PC-9 (cell line): ENCODE data around the gene TGFBR2. TPM values are rescaled to one million over a fixed set of nuclear protein-coding genes. Genes with fewer than 3 reads are reported as not detected.

Experiments
- BruUV-seq: library from RNA; stranded (reverse); fragments of 400-500 nt; replicated peaks from 2 replicates; lab custom pipeline; 2021; lab: Mats Ljungman, UMichigan
- CTCF ChIA-PET: fragments of 300-600 bp; sonication (Branson Sonifier 250); formaldehyde crosslinking; loops from one replicate; lab custom pipeline; 2022; ENCODE audit warnings: antibody characterized with exemption; lab: Charles Lee
- POLR2A ChIA-PET: fragments of 300-600 bp; sonication (Branson Sonifier 250); formaldehyde crosslinking; loops from one replicate; lab custom pipeline; 2022; ENCODE audit warnings: antibody characterized with exemption; ENCODE audit not compliant: unreplicated experiment; lab: Charles Lee
- DNase-seq, 2 experiments: peaks; one replicate each; pipeline versions ENCODE4 v3.0.0 to v3.0.0-alpha.2; 2015 to 2022; ENCODE audit warnings: mixed read lengths in 1 of 2
- H2AFZ ChIP-seq: fragments of 200-600 bp; sonication (generic); 2 replicates; pipeline ENCODE4 v1.8.1; 2017; ENCODE audit warnings: antibody characterized with exemption
- H3F3A ChIP-seq: fragments of 200-600 bp; sonication (generic); 2 replicates; pipeline ENCODE4 v1.8.1; 2017; ENCODE audit warnings: antibody characterized with exemption, mild to moderate bottlenecking, low read depth; ENCODE audit not compliant: insufficient read depth
- H3K27ac ChIP-seq: fragments of 200-600 bp; sonication (generic); 2 replicates; pipeline ENCODE4 v1.6.1; 2016; ENCODE audit warnings: mixed run types
- H3K27me3 ChIP-seq: fragments of 200-600 bp; sonication (generic); 2 replicates; pipeline ENCODE4 v1.6.1; 2016; ENCODE audit warnings: low read depth, mixed run types; ENCODE audit not compliant: insufficient read depth
- H3K36me3 ChIP-seq: fragments of 200-600 bp; sonication (generic); 2 replicates; pipeline ENCODE4 v1.6.1; 2016; ENCODE audit warnings: low read depth, mixed run types
- H3K4me1 ChIP-seq: fragments of 200-600 bp; sonication (generic); replicated peaks from 2 replicates; pipeline ENCODE4 v1.6.1; 2016; ENCODE audit warnings: mixed run types; ENCODE audit not compliant: insufficient read depth
- H3K4me2 ChIP-seq: fragments of 200-600 bp; sonication (generic); 2 replicates; pipeline ENCODE4 v1.6.1; 2017; ENCODE audit warnings: mixed run types
- H3K4me3 ChIP-seq: fragments of 200-600 bp; sonication (generic); 2 replicates; pipeline ENCODE4 v1.6.1; 2016; ENCODE audit warnings: mixed run types
- H3K79me2 ChIP-seq: fragments of 200-600 bp; sonication (generic); 2 replicates; pipeline ENCODE4 v1.6.1; 2017; ENCODE audit warnings: low read depth, mixed run types
- H3K9me2 ChIP-seq: fragments of 200-600 bp; sonication (generic); 2 replicates; pipeline ENCODE4 v1.8.1; 2017; ENCODE audit warnings: mild to moderate bottlenecking; ENCODE audit not compliant: insufficient read depth
- H3K9me3 ChIP-seq: fragments of 200-600 bp; sonication (generic); 2 replicates; pipeline ENCODE4 v1.8.1; 2016; ENCODE audit warnings: low read depth; ENCODE audit not compliant: insufficient read depth
- H4K20me1 ChIP-seq: fragments of 200-600 bp; sonication (generic); 2 replicates; pipeline ENCODE4 v1.8.1; 2017; ENCODE audit not compliant: insufficient read depth
- CTCF ChIP-seq: fragments of 200-600 bp; sonication (generic); conservative IDR thresholded peaks from 2 replicates; pipeline ENCODE4 v1.6.1; 2017; ENCODE audit warnings: mixed run types, antibody characterized with exemption, mild to moderate bottlenecking, moderate library complexity
- EZH2 ChIP-seq: fragments of 200-600 bp; sonication (generic); IDR thresholded peaks from 2 replicates; pipeline ENCODE4 v1.8.0; 2017; ENCODE audit warnings: antibody characterized with exemption, low read depth
- intact Hi-C: fragments of 100-400 bp; cut with micrococcal nuclease; formaldehyde crosslinking; loops from one replicate; pipeline ENCODE4 v1.10.0; 2022; ENCODE audit not compliant: unreplicated experiment
- total RNA-seq: library from RNA; stranded (reverse); gene quantifications from 2 replicates; pipeline ENCODE4 v1.2.3, GENCODE V29; 2021

TGFBR2 gene
- total RNA-seq, 1 experiment from 2014 or later = 33.6 TPM

- BruUV-seq = no TSS peak
- Histone ChIP-seq H3F3A (no peaks in the 10 kb centered on the region), H3K4me1 (no peaks in the 10 kb centered on the region), H2AFZ (no peak overlapping the region), H3K27me3 (no peaks in the 10 kb centered on the region), H4K20me1 (no peaks in the 10 kb centered on the region), H3K9me3 (no peaks in the 10 kb centered on the region), H3K79me2 (no peaks in the 10 kb centered on the region), H3K4me3 (no peak overlapping the region), H3K36me3 (no peaks in the 10 kb centered on the region), H3K4me2 (no peak overlapping the region), H3K27ac (no peak overlapping the region), H3K9me2 (no peaks in the 10 kb centered on the region)
- POLR2A ChIA-PET = no interaction called here
- DNase-seq = no peak
- intact Hi-C loops = no loop called here
- TF ChIP-seq CTCF = no peak
- no peak for TF ChIP-seq EZH2
- CTCF ChIA-PET = no interaction called here
Measured at GRCh38 chr3:30711867-30712266, 105.5 kb downstream of the TGFBR2 start.

GRCh38 chr3:30712991-30713390, 106.6 kb downstream of the TGFBR2 start:
- no peak overlapping the region for H2AFZ ChIP-seq
- H3K9me3 ChIP-seq = no peaks in the 10 kb centered on the region
- H3K4me3 ChIP-seq = no peak overlapping the region
- H3F3A ChIP-seq = no peaks in the 10 kb centered on the region
- H3K4me1 ChIP-seq = no peaks in the 10 kb centered on the region
- no peak for DNase-seq
- no peak overlapping the region for H3K4me2 ChIP-seq
- H4K20me1 ChIP-seq = no peaks in the 10 kb centered on the region
- POLR2A ChIA-PET = no interaction called here
- H3K36me3 ChIP-seq = no peaks in the 10 kb centered on the region
- no peaks in the 10 kb centered on the region for H3K79me2 ChIP-seq
- H3K9me2 ChIP-seq = no peaks in the 10 kb centered on the region
- CTCF ChIA-PET = no interaction called here
- H3K27ac ChIP-seq = no peak overlapping the region
- TF ChIP-seq EZH2 (no peak), CTCF (no peak)
- no TSS peak for BruUV-seq
- H3K27me3 ChIP-seq = no peaks in the 10 kb centered on the region
- intact Hi-C loops = no loop called here

- H3K27me3 ChIP-seq = no peaks in the 10 kb centered on the region
- DNase-seq = no peak
- no peaks in the 10 kb centered on the region for H3K79me2 ChIP-seq
- H3K4me1 ChIP-seq = no peaks in the 10 kb centered on the region
- no peaks in the 10 kb centered on the region for H4K20me1 ChIP-seq
- no peaks in the 10 kb centered on the region for H3K36me3 ChIP-seq
- ChIA-PET CTCF (no interaction called here), POLR2A (interaction anchor here (0.6 kb wide), 1 partner anchor 158 kb away, joined by 4 read pairs; no protein-coding TSS in a partner anchor)
- H3K4me3 ChIP-seq = no peak overlapping the region
- no peak overlapping the region for H3K4me2 ChIP-seq
- H3K9me2 ChIP-seq = no peaks in the 10 kb centered on the region
- H3K27ac ChIP-seq = no peak overlapping the region
- intact Hi-C loops = no loop called here
- no peaks in the 10 kb centered on the region for H3K9me3 ChIP-seq
- TF ChIP-seq EZH2 (no peak), CTCF (no peak)
- H2AFZ ChIP-seq = no peak overlapping the region
- no TSS peak for BruUV-seq
- no peaks in the 10 kb centered on the region for H3F3A ChIP-seq
Measured at GRCh38 chr3:30713885-30714503, 107.6 kb downstream of the TGFBR2 start.
